NCI-H2227 treated with DMSO at 0.1 percent for 48 hours (cell line): ENCODE results near the gene FDPS.

ENCODE experiments used
- DNase-seq: peaks from one replicate; lab custom pipeline; 2025; lab: John Stamatoyannopoulos, UW

FDPS gene

DNA sequence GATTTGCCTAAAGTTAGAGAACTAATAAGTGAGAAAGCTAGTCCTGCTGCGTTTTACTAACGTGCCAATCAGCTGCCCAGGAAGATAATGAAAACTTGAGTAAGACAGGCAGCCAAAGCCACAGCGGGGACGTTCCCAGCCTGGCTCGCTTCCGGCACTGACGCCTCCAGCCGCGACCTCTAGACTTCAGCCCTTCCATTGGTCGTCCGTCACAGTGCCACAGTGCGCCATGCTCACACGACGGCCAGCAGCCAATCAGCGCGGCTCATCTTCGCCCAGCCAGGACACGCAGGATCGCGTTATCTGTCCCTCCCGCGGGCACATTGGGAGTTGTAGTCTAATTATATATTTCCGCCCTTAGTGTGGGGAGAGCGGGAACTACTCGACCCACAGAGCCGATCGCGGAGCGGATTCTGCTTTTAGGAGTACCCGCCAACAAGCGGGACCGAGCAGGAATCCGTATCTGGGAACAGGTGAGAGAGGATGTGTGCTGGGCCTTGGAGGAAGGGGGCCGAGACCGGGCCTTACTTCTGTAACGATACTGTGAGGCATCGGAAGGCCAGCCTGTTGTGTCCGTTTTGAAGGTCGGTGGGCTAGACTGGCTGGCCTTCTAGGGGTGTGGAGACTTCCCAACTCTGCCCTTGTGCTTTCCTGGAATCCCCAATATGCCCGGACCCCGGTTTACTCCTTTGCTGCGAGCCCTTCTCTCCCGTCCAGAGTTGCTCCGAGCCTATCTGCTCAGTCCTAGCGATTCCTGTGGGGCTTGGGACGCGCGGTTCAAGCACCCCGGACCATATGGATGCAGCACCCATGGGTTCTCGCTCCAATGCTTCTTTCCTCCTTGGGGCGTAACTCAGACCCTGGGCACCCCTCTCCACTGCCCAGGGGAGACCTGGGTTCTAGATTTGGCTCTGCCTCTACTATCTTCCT lies at the start of gene FDPS:
Gene FDPS, plus strand, starts transcription at position 374 of the 930 bp plus-strand sequence. CDS start 924 bp downstream, outside the sequence.
- peak; percentile 98 for DNase-seq

- no peak for DNase-seq
These were observed 48.4 kb upstream of the FDPS start for GRCh38 chr1:155260276-155260675.

DNA sequence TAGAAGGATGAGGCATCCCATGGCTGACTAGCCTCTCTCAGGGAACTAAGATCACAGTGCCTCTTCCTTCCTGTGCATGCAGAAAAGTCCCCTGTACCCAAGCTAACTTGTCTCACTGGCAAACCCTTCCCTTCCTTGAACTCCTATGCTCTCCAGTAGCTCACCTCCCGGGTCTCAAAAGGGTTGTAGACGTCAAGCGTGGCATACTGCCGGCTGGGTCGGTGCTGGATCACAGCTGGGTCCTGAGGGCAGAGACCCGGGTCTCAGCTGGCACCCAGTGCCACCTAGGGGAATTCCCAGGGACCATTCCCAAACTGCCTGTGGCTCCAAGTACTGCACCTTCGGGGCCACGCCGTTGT lies 47.2 kb upstream of the FDPS start:
- DNase-seq, result no peak

DNA sequence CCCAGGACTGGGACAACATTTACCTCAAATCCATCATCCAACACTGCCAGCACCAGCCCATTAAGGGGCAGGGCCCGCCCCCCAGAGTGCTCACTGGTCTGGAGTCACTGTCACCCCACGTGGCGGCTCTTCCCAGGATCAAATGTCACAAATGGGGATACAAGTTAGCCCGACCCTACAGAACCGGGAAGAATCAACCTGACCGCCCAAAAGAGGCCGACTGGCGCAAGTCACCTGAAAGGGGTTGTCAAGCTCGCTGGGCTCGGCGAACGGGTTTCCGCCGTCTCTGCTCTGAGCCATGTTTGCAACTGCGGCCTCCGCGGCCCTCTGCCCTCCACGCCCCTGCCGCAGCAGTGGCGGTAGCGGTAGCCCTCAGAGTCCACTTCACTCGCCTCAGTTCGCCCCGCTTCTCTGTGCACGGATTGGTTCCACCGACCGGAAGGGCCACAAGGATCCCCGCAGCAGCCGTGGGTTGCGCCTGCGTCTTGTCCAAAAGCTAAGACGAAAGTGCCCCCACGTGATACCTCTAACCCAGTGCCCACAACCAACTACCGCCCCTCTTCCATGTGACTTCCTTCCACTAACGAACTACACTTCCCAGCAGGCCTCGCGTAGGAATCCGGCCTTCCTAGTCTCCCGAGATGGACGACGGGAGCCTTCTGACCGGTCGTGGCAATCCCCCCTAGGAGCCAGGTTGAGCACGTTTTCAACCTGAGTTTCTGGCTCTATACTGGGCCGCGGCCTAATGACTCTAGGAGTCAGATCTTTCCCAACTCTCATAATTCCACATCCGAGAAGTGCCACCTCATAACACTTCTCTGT lies 46.6 kb upstream of the FDPS start, which contains the start of gene SCAMP3:
Gene SCAMP3, minus strand, starts transcription at position 509 of the 822 bp plus-strand sequence. Its CDS starts 209 bp downstream, at position 300.
- DNase-seq, result peak; percentile 98

DNA sequence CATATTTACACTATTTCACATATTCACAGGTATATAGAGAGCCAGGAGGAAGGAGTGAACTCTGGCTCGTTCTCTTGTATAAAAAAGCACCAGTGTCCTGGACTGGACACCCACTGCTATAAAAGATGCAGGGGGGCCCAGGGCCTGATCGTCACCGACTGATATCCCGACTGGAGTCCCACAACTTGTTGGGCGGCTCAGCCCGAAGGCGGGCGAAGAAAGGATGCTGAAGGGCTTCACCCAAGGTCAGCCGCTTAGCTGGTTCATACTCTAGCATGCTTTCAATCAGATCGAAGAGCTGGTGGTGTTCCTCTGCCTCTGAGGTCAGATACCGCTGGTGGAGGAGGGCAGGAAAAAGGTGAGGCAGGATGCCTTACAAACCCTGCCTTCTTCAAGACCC lies 45.6 kb upstream of the FDPS start:
- no peak for DNase-seq

DNA sequence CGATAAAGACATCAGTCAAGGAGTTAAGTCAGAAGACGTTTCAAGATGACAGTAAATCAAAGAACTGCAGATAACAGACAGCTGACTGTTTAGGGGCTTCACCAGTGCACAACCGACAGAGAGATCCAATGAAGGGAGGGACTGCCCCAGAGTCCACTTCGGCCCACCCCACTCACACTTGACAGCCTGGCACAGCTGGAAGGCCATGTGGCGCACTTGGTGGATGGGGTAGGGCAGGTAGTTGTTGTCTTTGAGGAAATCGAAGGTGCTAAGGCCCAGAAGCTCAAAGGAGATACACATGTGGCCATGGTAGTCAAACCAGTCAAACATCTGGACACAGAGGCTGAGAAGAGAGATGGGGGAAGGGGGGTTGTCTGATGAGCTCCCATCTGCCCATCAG lies 42.1 kb upstream of the FDPS start:
- no peak for DNase-seq

DNA sequence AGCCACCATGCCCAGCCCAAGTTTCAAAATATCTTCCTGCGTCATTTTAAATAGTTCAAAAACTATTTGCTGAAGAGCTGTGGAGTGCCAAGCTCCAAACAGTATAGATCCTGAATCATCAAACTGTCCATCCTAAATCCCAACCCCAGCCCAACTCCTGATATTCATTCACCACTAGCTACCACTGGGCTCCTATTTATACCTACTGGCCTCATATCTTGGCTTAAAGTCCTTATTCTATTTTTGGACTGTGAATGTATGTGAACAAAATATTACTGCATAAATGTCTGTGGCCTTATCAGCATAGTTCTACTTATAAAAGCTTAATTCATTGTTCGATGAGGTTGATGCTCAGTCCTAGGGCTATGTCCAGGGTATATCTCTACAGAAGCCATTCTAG lies 41.3 kb upstream of the FDPS start:
- DNase-seq, result no peak

- DNase-seq, result no peak
These were observed 40.0 kb upstream of the FDPS start for GRCh38 chr1:155268630-155269029.

DNA sequence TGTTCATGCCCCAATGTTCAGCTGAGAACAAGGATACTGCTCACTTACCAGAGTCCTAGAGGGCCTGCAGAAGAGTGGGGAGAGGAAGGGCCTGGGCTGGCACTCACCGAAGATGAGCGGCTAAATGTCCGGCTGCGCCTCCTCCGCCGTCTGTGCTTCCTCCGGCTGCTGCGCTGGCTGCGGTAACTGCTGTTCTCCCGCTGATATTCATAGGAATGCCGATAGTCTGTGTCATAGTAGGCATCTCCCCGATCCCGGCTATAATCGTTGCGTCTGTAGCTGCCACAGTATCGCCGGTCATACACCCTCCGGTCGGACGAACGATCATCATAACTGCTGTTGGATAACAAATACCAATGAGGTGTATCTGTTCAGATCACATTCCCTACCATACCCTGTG lies 39.3 kb upstream of the FDPS start:
- no peak for DNase-seq

- DNase-seq, result peak; percentile 85
These were observed 36.0 kb upstream of the FDPS start for GRCh38 chr1:155272466-155273342.

DNA sequence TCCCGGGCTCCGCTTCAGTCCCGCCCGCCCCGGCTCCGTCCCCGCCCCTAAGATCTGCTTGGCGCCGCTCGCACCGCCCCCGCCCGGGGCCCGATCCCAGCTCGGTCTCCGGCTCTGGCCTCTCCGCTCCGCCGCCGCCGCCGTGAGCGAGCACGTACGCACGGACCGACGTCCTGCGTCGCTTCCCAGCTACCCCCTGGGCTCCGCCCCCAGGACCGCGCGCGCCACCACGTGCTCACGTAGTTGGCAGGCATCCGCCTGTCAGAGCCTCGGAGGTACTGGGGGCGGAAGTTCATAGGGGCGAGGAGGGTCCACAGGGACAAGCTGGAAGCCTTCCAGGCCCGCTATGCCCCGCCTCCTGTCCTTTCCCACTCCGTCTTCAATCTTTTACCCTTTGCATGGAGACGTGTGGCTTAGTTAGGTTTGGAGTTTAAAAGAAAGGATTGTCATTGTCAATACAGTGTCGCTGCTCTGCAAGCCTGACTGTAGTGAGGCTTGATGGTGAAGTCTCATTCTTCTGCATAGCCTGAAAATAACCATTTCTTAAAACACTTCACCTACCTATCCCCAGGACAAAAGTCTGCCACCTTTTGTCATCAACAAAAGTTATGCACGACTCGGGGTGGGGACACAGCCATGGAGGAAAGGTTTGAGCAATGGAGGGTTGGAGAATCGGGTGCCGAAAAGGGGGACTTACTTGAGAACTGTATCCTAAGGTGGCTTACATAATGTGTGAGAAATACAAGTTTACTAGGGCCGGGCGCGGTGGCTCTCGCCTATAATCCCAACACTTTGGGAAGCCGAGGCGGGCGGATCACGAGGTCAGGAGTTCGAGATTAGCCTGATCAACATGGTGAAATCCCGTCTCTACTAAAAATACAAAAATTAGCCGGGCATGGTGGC lies 35.1 kb upstream of the FDPS start, which contains the start of gene CLK2:
Gene CLK2, minus strand, starts transcription at position 162 of the 903 bp plus-strand sequence. CDS start 2,527 bp downstream, outside the sequence.
- DNase-seq, result peak; percentile 95

DNA sequence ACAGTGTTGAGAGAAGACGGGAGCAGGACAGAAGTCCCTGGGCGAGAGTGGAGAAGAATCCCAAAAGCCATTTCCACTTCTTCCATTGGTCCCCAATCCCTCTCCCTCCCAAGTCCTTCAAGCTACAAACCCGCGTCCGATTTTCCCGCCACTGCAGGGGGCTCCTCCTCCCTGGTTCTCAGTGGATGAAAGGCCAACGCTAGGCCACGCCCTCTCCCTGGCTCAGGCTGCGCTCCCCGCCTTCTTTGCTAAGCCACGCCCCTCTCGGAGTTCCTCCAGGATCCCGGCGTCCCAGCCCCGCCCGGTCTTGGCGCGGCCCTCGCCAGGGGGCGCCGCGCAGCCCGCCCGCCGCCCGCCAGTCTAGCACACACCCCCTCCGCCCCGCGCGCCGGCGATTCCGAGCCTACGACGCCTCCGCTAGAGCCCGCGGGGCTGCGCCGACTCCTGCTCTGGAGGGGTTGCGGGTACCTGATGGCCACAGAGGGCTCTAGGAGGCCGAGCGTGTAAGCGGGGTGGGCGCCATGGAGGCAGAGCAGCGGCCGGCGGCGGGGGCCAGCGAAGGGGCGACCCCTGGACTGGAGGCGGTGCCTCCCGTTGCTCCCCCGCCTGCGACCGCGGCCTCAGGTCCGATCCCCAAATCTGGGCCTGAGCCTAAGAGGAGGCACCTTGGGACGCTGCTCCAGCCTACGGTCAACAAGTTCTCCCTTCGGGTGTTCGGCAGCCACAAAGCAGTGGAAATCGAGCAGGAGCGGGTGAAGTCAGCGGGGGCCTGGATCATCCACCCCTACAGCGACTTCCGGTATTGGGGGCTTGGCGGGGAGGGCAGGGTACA lies 31.4 kb upstream of the FDPS start, which contains the start of gene HCN3:
Gene HCN3, plus strand, starts transcription at position 394 of the 832 bp plus-strand sequence. Its CDS starts 128 bp downstream, at position 522.
- DNase-seq, result peak; percentile 98

DNA sequence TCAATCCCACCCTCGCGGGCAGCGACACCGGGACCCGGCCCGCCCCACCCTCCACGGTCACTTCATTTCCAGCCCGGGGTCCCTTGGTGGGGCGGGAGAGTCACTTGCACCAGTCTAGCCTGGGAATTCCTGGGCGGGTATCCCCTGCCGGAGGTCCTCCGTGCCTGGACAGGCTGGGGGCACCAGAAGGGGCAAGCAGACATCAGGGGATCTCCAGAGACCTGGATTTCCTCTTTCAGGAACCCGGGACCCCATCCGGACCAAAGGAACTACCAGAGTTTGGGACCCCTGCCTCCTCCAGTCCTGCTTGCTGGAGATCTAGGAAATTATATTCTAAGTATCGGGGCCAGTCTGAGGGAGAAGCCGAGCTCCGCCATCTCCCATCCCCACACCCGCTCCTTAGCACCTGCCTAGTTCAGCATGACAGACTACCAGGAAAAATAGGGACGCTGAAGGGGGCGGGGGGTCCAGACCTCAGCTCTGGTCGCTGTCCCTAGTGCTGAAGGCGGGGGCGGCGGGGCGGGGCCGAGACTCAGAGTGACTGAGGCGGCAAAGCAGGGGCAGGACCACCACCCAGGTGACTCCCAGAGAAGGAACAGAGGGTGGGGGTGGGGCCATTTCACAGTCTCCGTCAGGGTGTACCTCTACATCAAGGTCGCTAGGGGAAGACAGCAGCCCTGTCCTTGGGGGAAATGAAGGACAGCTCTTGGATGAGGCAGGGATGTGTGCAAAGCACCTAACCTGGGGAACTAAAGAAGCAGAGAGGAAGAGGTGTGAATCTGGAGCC lies 30.6 kb upstream of the FDPS start:
- DNase-seq, result peak; percentile 61

DNA sequence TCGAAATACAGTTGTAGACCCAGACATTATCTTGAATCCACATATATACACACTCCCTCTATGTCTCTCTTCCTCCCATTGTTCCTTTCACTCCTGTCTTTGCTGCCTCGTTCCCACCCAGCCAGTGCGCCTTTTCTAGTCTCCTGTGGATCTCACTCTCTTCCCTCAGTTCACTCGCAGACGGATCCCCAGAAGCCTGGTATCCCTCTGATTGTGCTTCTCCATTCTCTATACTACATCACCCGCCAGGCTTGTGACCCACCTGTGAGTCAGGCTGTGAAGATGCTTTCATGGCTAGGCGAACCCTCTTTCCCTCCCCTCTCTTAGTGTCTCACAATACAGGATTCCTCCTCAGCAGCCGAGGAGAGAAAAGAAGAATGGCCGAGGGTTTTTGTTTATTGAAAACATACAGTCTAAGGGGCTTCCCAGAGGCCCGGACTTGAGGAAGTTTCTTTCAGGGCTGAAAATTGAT lies 29.9 kb upstream of the FDPS start:
- DNase-seq, result no peak

DNA sequence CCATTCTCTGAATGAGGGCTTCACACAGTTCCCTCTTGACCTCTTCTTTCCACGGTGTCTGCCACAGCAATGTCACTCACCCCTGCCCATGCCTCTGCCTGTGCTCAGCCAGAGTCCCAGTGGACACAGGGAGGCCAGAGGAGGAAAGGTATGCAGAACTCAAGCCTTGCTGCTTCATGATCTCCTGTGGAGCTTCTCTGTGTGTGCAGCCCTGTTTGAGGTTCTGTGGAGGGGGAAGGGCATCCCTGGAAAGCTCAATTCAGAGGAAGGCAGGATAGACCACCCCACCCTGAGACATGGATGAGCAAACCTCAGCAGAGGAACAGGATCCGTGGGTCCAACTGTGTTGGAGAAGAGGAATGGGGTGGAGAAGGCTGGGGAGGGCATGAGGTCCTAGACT lies 29.4 kb upstream of the FDPS start:
- no peak for DNase-seq

- DNase-seq, result no peak
These were observed 26.1 kb upstream of the FDPS start for GRCh38 chr1:155282488-155283091.

- DNase-seq, result no peak
These were observed 24.2 kb upstream of the FDPS start for GRCh38 chr1:155284476-155284875.

DNA sequence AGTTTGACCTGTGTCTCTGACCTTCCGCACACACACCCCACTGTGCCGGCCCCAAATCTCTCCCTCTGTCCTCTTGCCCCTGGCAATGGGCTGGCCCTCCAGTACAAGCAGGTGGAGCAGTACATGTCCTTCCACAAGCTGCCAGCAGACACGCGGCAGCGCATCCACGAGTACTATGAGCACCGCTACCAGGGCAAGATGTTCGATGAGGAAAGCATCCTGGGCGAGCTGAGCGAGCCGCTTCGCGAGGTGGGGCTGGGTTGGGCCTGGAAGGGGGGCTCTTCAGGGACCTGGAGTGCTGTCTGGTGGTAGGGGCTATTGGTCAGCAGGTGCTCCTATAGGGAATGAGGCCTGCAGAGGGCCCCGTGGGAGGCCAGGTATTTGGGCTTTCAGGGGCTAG lies 23.6 kb upstream of the FDPS start:
- DNase-seq, result no peak
